Measurements from ENCODE around the gene CARD8.

DNA sequence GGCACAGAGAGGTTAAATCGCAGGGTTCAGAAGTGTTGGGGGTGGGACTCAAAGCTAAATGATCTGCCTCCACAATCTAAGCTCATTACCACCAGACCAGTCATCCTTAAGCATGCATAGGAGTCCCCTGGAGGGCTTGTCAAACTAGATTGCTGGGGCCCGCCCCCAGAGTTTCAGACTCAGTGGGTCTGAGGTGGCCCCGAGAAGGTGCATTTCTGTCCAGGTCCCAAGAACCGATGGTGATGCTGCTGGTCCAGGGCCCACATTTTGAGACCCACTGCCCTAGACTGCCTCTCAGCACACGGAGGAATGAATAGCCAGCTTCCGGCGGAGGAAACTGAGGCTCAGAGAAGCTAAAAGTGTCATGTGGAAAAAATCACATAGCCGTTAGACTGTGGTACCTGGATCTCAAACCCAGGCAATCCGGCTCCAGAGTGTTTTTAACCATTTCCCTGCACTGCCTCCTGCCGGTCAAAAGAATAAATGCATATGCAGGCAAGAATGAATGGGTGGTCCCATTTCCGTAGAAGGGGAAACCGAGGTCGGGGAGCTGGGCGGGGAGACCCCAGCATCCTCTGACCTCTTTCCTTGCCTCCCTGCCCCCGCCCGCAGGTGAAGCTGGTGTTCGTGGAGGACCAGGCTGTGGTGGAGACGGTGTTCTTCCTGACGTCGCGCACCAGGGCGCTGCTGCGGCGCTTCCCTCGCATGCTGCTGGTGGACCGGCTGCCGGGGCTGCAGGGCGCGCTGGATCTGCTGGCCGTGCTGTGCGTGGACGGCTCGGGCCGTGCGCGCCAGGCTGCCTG is 61.5 kb downstream of the CARD8 start:
- TF ChIP-seq, protein P1, sequence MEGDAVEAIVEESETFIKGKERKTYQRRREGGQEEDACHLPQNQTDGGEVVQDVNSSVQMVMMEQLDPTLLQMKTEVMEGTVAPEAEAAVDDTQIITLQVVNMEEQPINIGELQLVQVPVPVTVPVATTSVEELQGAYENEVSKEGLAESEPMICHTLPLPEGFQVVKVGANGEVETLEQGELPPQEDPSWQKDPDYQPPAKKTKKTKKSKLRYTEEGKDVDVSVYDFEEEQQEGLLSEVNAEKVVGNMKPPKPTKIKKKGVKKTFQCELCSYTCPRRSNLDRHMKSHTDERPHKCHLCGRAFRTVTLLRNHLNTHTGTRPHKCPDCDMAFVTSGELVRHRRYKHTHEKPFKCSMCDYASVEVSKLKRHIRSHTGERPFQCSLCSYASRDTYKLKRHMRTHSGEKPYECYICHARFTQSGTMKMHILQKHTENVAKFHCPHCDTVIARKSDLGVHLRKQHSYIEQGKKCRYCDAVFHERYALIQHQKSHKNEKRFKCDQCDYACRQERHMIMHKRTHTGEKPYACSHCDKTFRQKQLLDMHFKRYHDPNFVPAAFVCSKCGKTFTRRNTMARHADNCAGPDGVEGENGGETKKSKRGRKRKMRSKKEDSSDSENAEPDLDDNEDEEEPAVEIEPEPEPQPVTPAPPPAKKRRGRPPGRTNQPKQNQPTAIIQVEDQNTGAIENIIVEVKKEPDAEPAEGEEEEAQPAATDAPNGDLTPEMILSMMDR (conservative IDR thresholded peaks at IDR 0.05; ENCODE audit: low read depth, low read length) = no peak; the same call in 1 of the 2 replicates
- TF ChIP-seq EZH2 (IDR thresholded peaks at IDR 0.05; ENCODE audit: low read length, unreplicated experiment) = no peak
